ENCODE measurements around the gene RNF207.
"Not testable (repeated sequence)": the region's sequence is repeated elsewhere in the genome, so short reads cannot be mapped to it uniquely, and the experiment has no call there.

Gene RNF207

GRCh38 chr1:6206520-6206855 is 569 bp downstream of the RNF207 start:
- DNase-seq, result no peak

GRCh38 chr1:6207075-6207885 is 1.4 kb downstream of the RNF207 start:
- no peak for DNase-seq

GRCh38 chr1:6207921-6208320 is 2.0 kb downstream of the RNF207 start:
- no peak for DNase-seq

- DNase-seq, result peak; percentile 31
These were observed 3.1 kb downstream of the RNF207 start for GRCh38 chr1:6208723-6209660.

GRCh38 chr1:6209661-6210580 is 4.0 kb downstream of the RNF207 start:
- no peak for DNase-seq

- no peak for DNase-seq
These were observed 4.9 kb downstream of the RNF207 start for GRCh38 chr1:6210591-6211355.

- no peak for DNase-seq
These were observed 5.8 kb downstream of the RNF207 start for GRCh38 chr1:6211731-6212130.

- DNase-seq, result no peak
These were observed 6.5 kb downstream of the RNF207 start for GRCh38 chr1:6212193-6212959.

GRCh38 chr1:6218375-6219164 is 12.7 kb downstream of the RNF207 start:
- DNase-seq, result no peak

- not testable (repeated sequence) for DNase-seq
These were observed 13.7 kb downstream of the RNF207 start for GRCh38 chr1:6219641-6220040.

- DNase-seq, result no peak
These were observed 14.3 kb downstream of the RNF207 start for GRCh38 chr1:6220236-6220635.

- no peak for DNase-seq
These were observed 15.4 kb downstream of the RNF207 start for GRCh38 chr1:6221210-6221784.

- DNase-seq, result no peak
These were observed 16.7 kb downstream of the RNF207 start for GRCh38 chr1:6222636-6223035.

- DNase-seq, result no peak
These were observed 17.7 kb downstream of the RNF207 start for GRCh38 chr1:6223617-6224016.

GRCh38 chr1:6224718-6225117 is 18.8 kb downstream of the RNF207 start:
- DNase-seq, result no peak

GRCh38 chr1:6225651-6226050 is 19.7 kb downstream of the RNF207 start:
- DNase-seq, result no peak

- no peak for DNase-seq
These were observed 27.5 kb downstream of the RNF207 start for GRCh38 chr1:6233376-6233775.

GRCh38 chr1:6234502-6235295 is 28.8 kb downstream of the RNF207 start:
- DNase-seq, result no peak

- no peak for DNase-seq
These were observed 29.4 kb downstream of the RNF207 start for GRCh38 chr1:6235296-6235677.

Measured in CD4-positive, alpha-beta T cell treated with Interleukin-15 for 1 hour (primary cell).